H9 (cell line): ENCODE data around the gene FGF3. TPM values are rescaled to one million over a fixed set of nuclear protein-coding genes. Genes with fewer than 3 reads are reported as not detected.

Source experiments
- DNase-seq: peaks from one replicate; pipeline ENCODE4 v3.0.0-alpha.2; 2017
- H2AFZ ChIP-seq: one replicate; pipeline ENCODE4 v1.6.1; 2013; ENCODE audit warnings: mild to moderate bottlenecking, low read length, control low read depth, moderate library complexity
- H2AK5ac ChIP-seq: 2 replicates; pipeline ENCODE4 v1.6.1; 2013; ENCODE audit warnings: low read length, control low read depth, mixed read lengths; ENCODE audit not compliant: insufficient read length
- H2BK120ac ChIP-seq: one replicate; pipeline ENCODE4 v1.6.1; 2013; ENCODE audit warnings: low read depth, mild to moderate bottlenecking, low read length, control low read depth, inconsistent platforms; ENCODE audit not compliant: poor library complexity, severe bottlenecking
- H2BK12ac ChIP-seq: 2 replicates; pipeline ENCODE4 v1.6.1; 2013; ENCODE audit warnings: low read length, control low read depth, mixed read lengths, low read depth; ENCODE audit not compliant: insufficient read length
- H2BK15ac ChIP-seq: 2 replicates; pipeline ENCODE4 v1.6.1; 2013; ENCODE audit warnings: low read depth, low read length, control low read depth
- H2BK20ac ChIP-seq: one replicate; pipeline ENCODE4 v1.6.1; 2013; ENCODE audit warnings: low read depth, mild to moderate bottlenecking, low read length, control low read depth, inconsistent platforms; ENCODE audit not compliant: poor library complexity, severe bottlenecking
- H2BK5ac ChIP-seq: 2 replicates; pipeline ENCODE4 v1.6.1; 2013; ENCODE audit warnings: low read length, control low read depth, mixed read lengths; ENCODE audit not compliant: insufficient read length
- H3K14ac ChIP-seq: 2 replicates; pipeline ENCODE4 v1.6.1; 2013; ENCODE audit warnings: low read length, control low read depth; ENCODE audit not compliant: insufficient read depth
- H3K18ac ChIP-seq: 2 replicates; pipeline ENCODE4 v1.6.1; 2013; ENCODE audit warnings: low read depth, mild to moderate bottlenecking, mixed read lengths, low read length, control low read depth; ENCODE audit not compliant: insufficient read length
- H3K23ac ChIP-seq: 2 replicates; pipeline ENCODE4 v1.6.1; 2013; ENCODE audit warnings: low read length, control low read depth, mixed read lengths, low read depth; ENCODE audit not compliant: insufficient read length
- H3K23me2 ChIP-seq: 2 replicates; pipeline ENCODE4 v1.6.1; 2013; ENCODE audit warnings: low read depth, mild to moderate bottlenecking, mixed read lengths, low read length, control low read depth; ENCODE audit not compliant: insufficient read length, poor library complexity, severe bottlenecking
- H3K27ac ChIP-seq: 2 replicates; pipeline ENCODE4 v1.5.1; 2013; ENCODE audit warnings: low read length, control low read depth, mixed read lengths, low read depth; ENCODE audit not compliant: insufficient read length
- H3K27me3 ChIP-seq: 2 replicates; pipeline ENCODE4 v1.6.1; 2013; ENCODE audit warnings: low read length, control low read depth, inconsistent platforms; ENCODE audit not compliant: insufficient read depth
- H3K4ac ChIP-seq: 2 replicates; pipeline ENCODE4 v1.6.1; 2013; ENCODE audit warnings: low read depth, mild to moderate bottlenecking, control low read depth, inconsistent platforms, low read length, moderate library complexity
- H3K4me1 ChIP-seq: 2 replicates; pipeline ENCODE4 v1.6.1; 2013; ENCODE audit warnings: low read length, control low read depth, inconsistent platforms; ENCODE audit not compliant: insufficient read depth
- H3K4me2 ChIP-seq: 2 replicates; pipeline ENCODE4 v1.6.1; 2013; ENCODE audit warnings: low read length, control low read depth, mixed read lengths; ENCODE audit not compliant: insufficient read length, insufficient read depth
- H3K56ac ChIP-seq: 2 replicates; pipeline ENCODE4 v1.6.1; 2013; ENCODE audit warnings: low read depth, mild to moderate bottlenecking, mixed read lengths, low read length, control low read depth; ENCODE audit not compliant: insufficient read length
- H3K79me1 ChIP-seq: 2 replicates; pipeline ENCODE4 v1.6.1; 2013; ENCODE audit warnings: low read depth, mild to moderate bottlenecking, moderate library complexity, low read length, control low read depth, inconsistent platforms; ENCODE audit not compliant: insufficient read depth, poor library complexity, severe bottlenecking
- H3K79me2 ChIP-seq: 2 replicates; pipeline ENCODE4 v1.6.1; 2013; ENCODE audit warnings: low read length, control low read depth, inconsistent platforms; ENCODE audit not compliant: insufficient read depth
- H3K9ac ChIP-seq: 2 replicates; pipeline ENCODE4 v1.6.1; 2013; ENCODE audit warnings: low read length, control low read depth, mixed read lengths; ENCODE audit not compliant: insufficient read length; ENCODE audit errors: extremely low read depth
- H3K9me3 ChIP-seq: one replicate; pipeline ENCODE4 v1.6.1; 2013; ENCODE audit warnings: low read depth, low read length, inconsistent platforms; ENCODE audit not compliant: control insufficient read depth
- H3T11ph ChIP-seq: one replicate; pipeline ENCODE4 v1.6.1; 2013; ENCODE audit warnings: mild to moderate bottlenecking, low read length, control low read depth, inconsistent platforms
- H4K20me1 ChIP-seq: one replicate; pipeline ENCODE4 v1.6.1; 2013; ENCODE audit not compliant: control insufficient read depth, insufficient read length, insufficient read depth
- H4K5ac ChIP-seq: 2 replicates; pipeline ENCODE4 v1.6.1; 2013; ENCODE audit warnings: low read depth, mild to moderate bottlenecking, mixed read lengths, low read length, control low read depth; ENCODE audit not compliant: insufficient read length
- H4K8ac ChIP-seq: replicated peaks from 2 replicates; pipeline ENCODE4 v1.6.1; 2013; ENCODE audit warnings: low read length, control low read depth, mixed read lengths, low read depth; ENCODE audit not compliant: insufficient read length
- H4K91ac ChIP-seq: 2 replicates; pipeline ENCODE4 v1.6.1; 2013; ENCODE audit warnings: low read depth, mild to moderate bottlenecking, moderate library complexity, mixed read lengths, low read length, control low read depth; ENCODE audit not compliant: insufficient read length
- H3K27ac Mint-ChIP-seq, 3 experiments: 2 replicates in 2 of 3; 3 replicates in 1 of 3; pipeline ENCODE4 v1.8.0; 2020 to 2021; ENCODE audit warnings: mixed read lengths in 3 of 3, mild to moderate bottlenecking in 1 of 3, moderate library complexity in 1 of 3
- H3K27me3 Mint-ChIP-seq: 2 replicates; pipeline ENCODE4 v1.8.0; 2021; ENCODE audit warnings: low read depth, mild to moderate bottlenecking, moderate library complexity, mixed read lengths
- H3K36me3 Mint-ChIP-seq, 3 experiments: 2 replicates in 2 of 3; 3 replicates in 1 of 3; pipeline ENCODE4 v1.8.0; 2020 to 2021; ENCODE audit warnings: low read depth in 3 of 3, mixed read lengths in 3 of 3; ENCODE audit not compliant: insufficient read depth in 1 of 3
- H3K4me1 Mint-ChIP-seq, 2 experiments: 2 replicates each; pipeline ENCODE4 v1.8.0; 2020; ENCODE audit warnings: mixed read lengths in 2 of 2
- H3K4me3 Mint-ChIP-seq, 2 experiments: 2 replicates in 1 of 2; 3 replicates in 1 of 2; pipeline ENCODE4 v1.8.0; 2020 to 2021; ENCODE audit warnings: mild to moderate bottlenecking in 2 of 2, mixed read lengths in 2 of 2, moderate library complexity in 1 of 2
- H3K9me3 Mint-ChIP-seq, 2 experiments: 2 replicates in 1 of 2; 3 replicates in 1 of 2; pipeline ENCODE4 v1.8.0; 2020; ENCODE audit warnings: mild to moderate bottlenecking in 2 of 2, mixed read lengths in 2 of 2, moderate library complexity in 1 of 2
- WGBS: extraction: QIAGEN DNeasy Blood & Tissue Kit; methylation state at CpG from one replicate; pipeline ENCODE4 v1.1.7; 2013; ENCODE audit warnings: missing lambda C conversion rate, low lambda C conversion rate, mixed read lengths; ENCODE audit not compliant: insufficient read length; ENCODE audit errors: extremely low coverage; 5-methylcytosine and 5-hydroxymethylcytosine counted together
- total RNA-seq: library from RNA; stranded (reverse); gene quantifications from 2 replicates; pipeline ENCODE4 v1.2.1, GENCODE V29; 2021
- TF ChIP-seq, protein P1 (sequence below): fragments of 200-600 bp; sonication (generic); conservative IDR thresholded peaks from 3 replicates; pipeline ENCODE4 v1.8.0; 2021; ENCODE audit warnings: antibody characterized with exemption, mild to moderate bottlenecking

The FGF3 gene
- total RNA-seq, 1 experiment from 2014 or later, result not detected

DNA sequence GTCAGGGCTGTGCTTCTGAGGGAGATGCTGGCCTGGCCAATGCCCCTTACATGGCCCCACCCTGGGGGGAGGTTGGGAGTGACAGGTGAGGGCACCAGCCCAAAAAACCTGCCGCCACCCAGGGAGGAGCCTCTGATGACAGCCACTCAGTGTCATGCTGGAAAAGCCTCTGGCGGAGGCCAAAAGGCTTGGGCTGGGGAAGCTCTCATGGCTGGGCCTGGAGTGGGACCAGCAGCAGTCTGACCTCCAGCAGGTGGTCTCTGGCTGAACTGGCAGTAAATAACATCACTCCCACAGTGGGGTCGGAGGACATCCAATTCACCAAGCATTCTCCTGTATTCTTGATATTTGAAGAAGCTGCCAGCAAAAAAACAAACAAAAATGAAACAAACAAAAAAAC lies 20.1 kb downstream of the FGF3 start:
- no peaks in the 10 kb centered on the region for H4K20me1 ChIP-seq
- TF ChIP-seq, protein P1, sequence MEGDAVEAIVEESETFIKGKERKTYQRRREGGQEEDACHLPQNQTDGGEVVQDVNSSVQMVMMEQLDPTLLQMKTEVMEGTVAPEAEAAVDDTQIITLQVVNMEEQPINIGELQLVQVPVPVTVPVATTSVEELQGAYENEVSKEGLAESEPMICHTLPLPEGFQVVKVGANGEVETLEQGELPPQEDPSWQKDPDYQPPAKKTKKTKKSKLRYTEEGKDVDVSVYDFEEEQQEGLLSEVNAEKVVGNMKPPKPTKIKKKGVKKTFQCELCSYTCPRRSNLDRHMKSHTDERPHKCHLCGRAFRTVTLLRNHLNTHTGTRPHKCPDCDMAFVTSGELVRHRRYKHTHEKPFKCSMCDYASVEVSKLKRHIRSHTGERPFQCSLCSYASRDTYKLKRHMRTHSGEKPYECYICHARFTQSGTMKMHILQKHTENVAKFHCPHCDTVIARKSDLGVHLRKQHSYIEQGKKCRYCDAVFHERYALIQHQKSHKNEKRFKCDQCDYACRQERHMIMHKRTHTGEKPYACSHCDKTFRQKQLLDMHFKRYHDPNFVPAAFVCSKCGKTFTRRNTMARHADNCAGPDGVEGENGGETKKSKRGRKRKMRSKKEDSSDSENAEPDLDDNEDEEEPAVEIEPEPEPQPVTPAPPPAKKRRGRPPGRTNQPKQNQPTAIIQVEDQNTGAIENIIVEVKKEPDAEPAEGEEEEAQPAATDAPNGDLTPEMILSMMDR, result no peak
- no peak overlapping the region for H2AK5ac ChIP-seq
- H3K14ac ChIP-seq, result no peak overlapping the region
- no peak overlapping the region for H4K91ac ChIP-seq
- H4K8ac ChIP-seq, result no peak overlapping the region
- no peaks in the 10 kb centered on the region for H3K9me3 ChIP-seq
- no peaks in the 10 kb centered on the region for H3K27me3 ChIP-seq
- no peak overlapping the region for H4K5ac ChIP-seq
- H2BK15ac ChIP-seq, result no peak overlapping the region
- no peak overlapping the region for H3K27ac Mint-ChIP-seq
- H3K4me1 ChIP-seq, result no peaks in the 10 kb centered on the region
- H3K79me1 ChIP-seq, result no peaks in the 10 kb centered on the region
- no peak overlapping the region for H3K18ac ChIP-seq
- no peak overlapping the region for H3K4me3 Mint-ChIP-seq
- H3K36me3 Mint-ChIP-seq, result peaks cover 0 to 5% (median 1%) of the 10 kb centered on the region in 3 experiments; a peak in 3 of 7 replicates
- no peak overlapping the region for H2BK120ac ChIP-seq
- no CpG with 5 or more reads among the region's 3 CpGs for WGBS
- no peak overlapping the region for H3K56ac ChIP-seq
- peaks cover 3 to 6% of the 10 kb centered on the region in 2 experiments; a peak in 3 of 5 replicates for H3K9me3 Mint-ChIP-seq
- H2BK20ac ChIP-seq, result no peak overlapping the region
- no peak for DNase-seq
- H2AFZ ChIP-seq, result no peak overlapping the region
- no peak overlapping the region for H3T11ph ChIP-seq
- H3K23me2 ChIP-seq, result peaks cover 4% of the 10 kb centered on the region
- no peak overlapping the region for H3K27ac ChIP-seq
- H3K79me2 ChIP-seq, result no peaks in the 10 kb centered on the region
- no peak overlapping the region for H3K4me2 ChIP-seq
- H2BK12ac ChIP-seq, result no peak overlapping the region
- H3K23ac ChIP-seq, result no peak overlapping the region
- no peak overlapping the region for H3K4ac ChIP-seq
- peaks cover 0 to 4% of the 10 kb centered on the region in 2 experiments; a peak in 1 of 4 replicates for H3K4me1 Mint-ChIP-seq
- H3K27me3 Mint-ChIP-seq, result peaks cover 7% of the 10 kb centered on the region
- H2BK5ac ChIP-seq, result no peak overlapping the region
- H3K9ac ChIP-seq, result no peak overlapping the region
